OCI-LY7 (cell line): ENCODE data around the gene TCFL5.

Experiments
- CTCF ChIP-seq: fragments of 200-600 bp; sonication (generic); conservative IDR thresholded peaks from 2 replicates; pipeline ENCODE4 v1.5.1; 2014; ENCODE audit warnings: mild to moderate bottlenecking, antibody characterized with exemption, low read length, moderate library complexity, mixed read lengths
- EZH2phosphoT487 ChIP-seq: fragments of 200-600 bp; sonication (generic); IDR thresholded peaks from 2 replicates; pipeline ENCODE4 v1.6.1; 2018; ENCODE audit warnings: low read depth, borderline replicate concordance, mild to moderate bottlenecking, mixed run types, antibody characterized with exemption, low read length, moderate library complexity, mixed read lengths

- TF ChIP-seq CTCF = no peak
- no peak for TF ChIP-seq EZH2phosphoT487
These were observed 37.7 kb downstream of the TCFL5 start for GRCh38 chr20:62823688-62824475.
